Transverse colon (tissue), 4 donors: Measurements from ENCODE around the gene RGP1. TPM values are rescaled to one million over a fixed set of nuclear protein-coding genes. Genes with fewer than 3 reads are reported as not detected.

Experiments
- DNase-seq: peaks from one replicate; pipeline ENCODE4 v3.0.0-alpha.2; 2019
- H3K27ac ChIP-seq, 4 donors: fragments of 200-600 bp; sonication (generic); 2 replicates each; pipeline ENCODE4 v1.5.1; 2016 to 2018; ENCODE audit warnings: inconsistent platforms in 4 of 4
- H3K27me3 ChIP-seq: fragments of 200-600 bp; sonication (generic); 2 replicates; pipeline ENCODE4 v1.5.1; 2017; ENCODE audit warnings: inconsistent platforms
- H3K36me3 ChIP-seq, 4 donors: fragments of 200-600 bp; sonication (generic); 2 replicates each; pipeline ENCODE4 v1.5.1; 2017 to 2019; ENCODE audit warnings: inconsistent platforms in 4 of 4
- H3K4me1 ChIP-seq, 4 donors: fragments of 200-600 bp; sonication (generic); 2 replicates each; pipeline ENCODE4 v1.5.1; 2017 to 2020; ENCODE audit warnings: inconsistent platforms in 4 of 4
- H3K4me3 ChIP-seq, 4 donors: fragments of 200-600 bp; sonication (generic); 1 replicate in 1 of 4; 2 replicates in 3 of 4; pipeline versions ENCODE4 v1.5.1 to v1.6.1; 2017 to 2019; ENCODE audit warnings: inconsistent platforms in 4 of 4
- H3K9me3 ChIP-seq, 2 donors: fragments of 200-600 bp; sonication (generic); 2 replicates each; pipeline ENCODE4 v1.5.1; 2017 to 2019; ENCODE audit warnings: inconsistent platforms in 2 of 2
- CTCF ChIP-seq, 5 experiments: fragments of 200-600 bp in 3 of 5; fragments of 450-650 bp in 2 of 5; sonication (generic) in 3 of 5; IDR thresholded peaks; 1 replicate in 2 of 5; 2 replicates in 3 of 5; pipeline ENCODE4 v1.5.1; 2016 to 2017; ENCODE audit warnings: antibody characterized with exemption in 5 of 5, inconsistent platforms in 3 of 5, mild to moderate bottlenecking in 2 of 5, moderate library complexity in 1 of 5
- EP300 ChIP-seq: sonication (generic); formaldehyde crosslinking; IDR thresholded peaks from one replicate; pipeline ENCODE4 v1.6.1; 2017; ENCODE audit warnings: antibody characterized with exemption, low read depth
- POLR2A ChIP-seq: fragments of 450-650 bp; IDR thresholded peaks from one replicate; pipeline ENCODE4 v1.6.1; 2016; ENCODE audit warnings: antibody characterized with exemption, mild to moderate bottlenecking, moderate library complexity
- POLR2AphosphoS5 ChIP-seq, 3 donors: sonication (generic); formaldehyde crosslinking; IDR thresholded peaks; one replicate each; pipeline ENCODE4 v1.6.1; 2016; ENCODE audit warnings: antibody characterized with exemption in 3 of 3
- WGBS, 2 donors: methylation state at CpG; one replicate each; pipeline ENCODE4 v1.1.5; 2018; ENCODE audit warnings: low coverage in 1 of 2; 5-methylcytosine and 5-hydroxymethylcytosine counted together
- in situ Hi-C, 4 donors: fragments of 200-750 bp; cut with MboI; loops; one replicate each; pipeline versions ENCODE4 v1.15.0 to v1.15.1; 2017; ENCODE audit warnings: low sequenced_read_pairs in 3 of 4, low pct_ligation_motif_present in 1 of 4, low pct_unique_long_range_greater_than_20kb in 1 of 4
- intact Hi-C: fragments of 100-400 bp; cut with DNase I; formaldehyde crosslinking; loops from one replicate; pipeline ENCODE4 v1.15.1; 2023; ENCODE audit warnings: low total_unique reads
- total RNA-seq, 4 donors: library from RNA; depleted of rRNA; stranded (reverse); fragments of >200 nt; gene quantifications; one replicate each; pipeline ENCODE4 v1.1.0, GENCODE V29; 2016

Gene RGP1
- total RNA-seq, 4 donors from 2014 or later: 30.3 to 47.5 (median 43.7) TPM

GRCh38 chr9:35749515-35750255 is 598 bp downstream of the RGP1 start:
- DNase-seq: peak; percentile 75
- WGBS, 2 donors: 2% methylated on average over 18 of the region's 19 CpGs; no CpG with 5 or more reads in 1 of the 2 donors
- peaks cover 6 to 45% (median 38%) of the 10 kb centered on the region in 4 donors for H3K4me1 ChIP-seq

GRCh38 chr9:35750256-35750531 is 1.1 kb downstream of the RGP1 start:
- 55 to 72% methylated on average over 2 to 4 of the region's 4 CpGs for WGBS, 2 donors
- in situ Hi-C loops (no loop called here), intact Hi-C loops (no loop called here)
- peaks cover 0 to 24% (median 10%) of the 10 kb centered on the region in 4 donors for H3K36me3 ChIP-seq
- H3K27me3 ChIP-seq: no peaks in the 10 kb centered on the region
- peak overlapping the region; percentile 20 to 93 (median 72) for H3K4me3 ChIP-seq
- TF ChIP-seq EP300 (no peak), POLR2A (no peak), CTCF (IDR thresholded peaks at IDR 0.05) (no peak), POLR2AphosphoS5 (IDR thresholded peaks at IDR 0.05) (no peak)
- no peak for DNase-seq
- H3K27ac ChIP-seq: peak overlapping the region; percentile 92 to 97 (median 94)
- no peaks in the 10 kb centered on the region for H3K9me3 ChIP-seq
- peaks cover 6 to 39% (median 37%) of the 10 kb centered on the region in 4 donors for H3K4me1 ChIP-seq

More at GRCh38 chr9:35749515-35750255, 598 bp downstream of the RGP1 start:
- no peaks in the 10 kb centered on the region for H3K27me3 ChIP-seq
- intact Hi-C loops (no loop called here), in situ Hi-C loops (loop anchor here in 1 of 4 donors (10.0 kb wide), 1 partner anchor 95 kb away; the partner anchor contains the start of genes CCDC107, RMRP and SIT1)
- TF ChIP-seq CTCF (IDR thresholded peaks at IDR 0.05): no peak
- no peak for TF ChIP-seq POLR2AphosphoS5 (IDR thresholded peaks at IDR 0.05)
- no peak for TF ChIP-seq POLR2A
- TF ChIP-seq EP300: no peak
- peak overlapping the region; percentile 20 to 93 (median 72) for H3K4me3 ChIP-seq
- H3K9me3 ChIP-seq: no peaks in the 10 kb centered on the region
- H3K27ac ChIP-seq: peak overlapping the region; percentile 92 to 97 (median 94)
- H3K36me3 ChIP-seq: peaks cover 0 to 24% (median 10%) of the 10 kb centered on the region in 4 donors

- H3K4me1 ChIP-seq: peaks cover 4 to 27% (median 24%) of the 10 kb centered on the region in 4 donors
- 93% methylated on average over 5 of the region's 5 CpGs; no CpG with 5 or more reads in 1 of the 2 donors for WGBS, 2 donors
- peaks cover 0 to 24% (median 10%) of the 10 kb centered on the region in 4 donors for H3K36me3 ChIP-seq
- H3K27ac ChIP-seq: no peak overlapping the region
- no peaks in the 10 kb centered on the region for H3K9me3 ChIP-seq
- no peaks in the 10 kb centered on the region for H3K27me3 ChIP-seq
- in situ Hi-C loops (no loop called here), intact Hi-C loops (no loop called here)
- no peak overlapping the region for H3K4me3 ChIP-seq
- no peak for DNase-seq
- TF ChIP-seq CTCF (IDR thresholded peaks at IDR 0.05): no peak
- TF ChIP-seq EP300: no peak
- TF ChIP-seq POLR2AphosphoS5 (IDR thresholded peaks at IDR 0.05): no peak
- no peak for TF ChIP-seq POLR2A
Observed at GRCh38 chr9:35753466-35753865, 4.4 kb downstream of the RGP1 start.

- no peaks in the 10 kb centered on the region for H3K27me3 ChIP-seq
- no peak within 1 kb of the TSS for H3K4me3 ChIP-seq
- no peaks in the 10 kb centered on the region for H3K9me3 ChIP-seq
- DNase-seq: no peak
- peaks cover 11 to 34% (median 27%) of the 10 kb centered on the region in 4 donors for H3K4me1 ChIP-seq
- H3K27ac ChIP-seq: no peak within 1 kb of the TSS
- intact Hi-C loops (no loop called here), in situ Hi-C loops (no loop called here)
- WGBS, 2 donors: 60 to 80% methylated on average over 1 to 3 of the region's 3 CpGs
- TF ChIP-seq POLR2AphosphoS5 (IDR thresholded peaks at IDR 0.05) (no peak), CTCF (IDR thresholded peaks at IDR 0.05) (no peak), POLR2A (no peak), EP300 (no peak)
- peaks cover 0 to 24% (median 10%) of the 10 kb centered on the region in 4 donors for H3K36me3 ChIP-seq
Observed at GRCh38 chr9:35754264-35754663, 5.2 kb downstream of the RGP1 start, which contains the start of gene MSMP. Gene MSMP, minus strand, starts transcription at chr9:35754276. Its CDS starts 147 bp downstream, at chr9:35754129.
